ENCODE measurements around the gene ZPR1.
"Not testable (repeated sequence)": the region's sequence is repeated elsewhere in the genome, so short reads cannot be mapped to it uniquely, and the experiment has no call there.

Gene ZPR1

GRCh38 chr11:116787786-116788486 lies at the start of gene ZPR1:
Gene ZPR1 (minus strand): TSS chr11:116788023. CDS start chr11:116787990, 33 bp downstream.
- in situ Hi-C loops (cut with MboI; ENCODE audit: low sequenced_read_pairs) = no loop called here

GRCh38 chr11:116836632-116836991 lies 48.8 kb upstream of the ZPR1 start:
- in situ Hi-C loops (cut with MboI; ENCODE audit: low sequenced_read_pairs) = no loop called here

- in situ Hi-C loops (cut with MboI; ENCODE audit: low sequenced_read_pairs) = no loop called here
Observed at GRCh38 chr11:116835791-116836631, 48.2 kb upstream of the ZPR1 start.

GRCh38 chr11:116835042-116835772 lies 47.4 kb upstream of the ZPR1 start:
- in situ Hi-C loops (cut with MboI; ENCODE audit: low sequenced_read_pairs) = no loop called here

GRCh38 chr11:116834535-116835041 lies 46.8 kb upstream of the ZPR1 start:
- in situ Hi-C loops (cut with MboI; ENCODE audit: low sequenced_read_pairs) = not testable (repeated sequence)

GRCh38 chr11:116833816-116834534 lies 46.2 kb upstream of the ZPR1 start:
- in situ Hi-C loops (cut with MboI; ENCODE audit: low sequenced_read_pairs) = no loop called here

GRCh38 chr11:116833491-116833815 lies 45.6 kb upstream of the ZPR1 start:
- in situ Hi-C loops (cut with MboI; ENCODE audit: low sequenced_read_pairs) = no loop called here

- in situ Hi-C loops (cut with MboI; ENCODE audit: low sequenced_read_pairs) = no loop called here
Observed at GRCh38 chr11:116832350-116833290, 44.8 kb upstream of the ZPR1 start.

- in situ Hi-C loops (cut with MboI; ENCODE audit: low sequenced_read_pairs) = no loop called here
Observed at GRCh38 chr11:116831790-116832349, 44.0 kb upstream of the ZPR1 start.

GRCh38 chr11:116830184-116830912 lies 42.5 kb upstream of the ZPR1 start:
- in situ Hi-C loops (cut with MboI; ENCODE audit: low sequenced_read_pairs) = no loop called here

- in situ Hi-C loops (cut with MboI; ENCODE audit: low sequenced_read_pairs) = no loop called here
Observed at GRCh38 chr11:116829525-116830183, 41.8 kb upstream of the ZPR1 start, which contains the start of gene APOC3. Gene APOC3 (plus strand): TSS chr11:116829907. CDS start chr11:116830583, 676 bp downstream.

GRCh38 chr11:116828632-116829524 lies 41.1 kb upstream of the ZPR1 start:
- in situ Hi-C loops (cut with MboI; ENCODE audit: low sequenced_read_pairs) = no loop called here

- in situ Hi-C loops (cut with MboI; ENCODE audit: low sequenced_read_pairs) = no loop called here
Observed at GRCh38 chr11:116827461-116827860, 39.6 kb upstream of the ZPR1 start.

GRCh38 chr11:116826751-116827431 lies 39.1 kb upstream of the ZPR1 start:
- in situ Hi-C loops (cut with MboI; ENCODE audit: low sequenced_read_pairs) = no loop called here

- in situ Hi-C loops (cut with MboI; ENCODE audit: low sequenced_read_pairs) = no loop called here
Observed at GRCh38 chr11:116825854-116826750, 38.3 kb upstream of the ZPR1 start.

- in situ Hi-C loops (cut with MboI; ENCODE audit: low sequenced_read_pairs) = no loop called here
Observed at GRCh38 chr11:116825434-116825833, 37.6 kb upstream of the ZPR1 start.

Data from HL-60/S4 (cell line).